ENCODE measurements around the gene ELANE.

- TF ChIP-seq EZH2 (IDR thresholded peaks at IDR 0.05; ENCODE audit: borderline replicate concordance) (no peak), EZH2phosphoT487 (IDR thresholded peaks at IDR 0.05; ENCODE audit: low read depth, severe bottlenecking, unreplicated experiment) (no peak), CTCF (IDR thresholded peaks at IDR 0.05; ENCODE audit: poor library complexity) (no peak)
These were observed 37.7 kb downstream of the ELANE start for GRCh38 chr19:889662-890295.

All from hepatocyte (in vitro differentiated cells).